ENCODE measurements around the gene ZRANB3.

Gene ZRANB3

GRCh38 chr2:135162786-135163185, 368.2 kb downstream of the ZRANB3 start:
- Histone ChIP-seq H3K4me2 (ENCODE audit: low read depth, low read length, poor library complexity, severe bottlenecking) (no peak overlapping the region), H3K27me3 (ENCODE audit: insufficient read depth, low read length, poor library complexity, severe bottlenecking) (no peaks in the 10 kb centered on the region), H4K20me1 (ENCODE audit: insufficient read depth, low read length, poor library complexity, severe bottlenecking) (no peaks in the 10 kb centered on the region), H3F3A (ENCODE audit: low read depth) (no peaks in the 10 kb centered on the region), H3K9me3 (ENCODE audit: insufficient read depth, low read depth, low read length) (no peaks in the 10 kb centered on the region), H3K36me3 (ENCODE audit: insufficient read depth, low read length) (peaks cover 59% of the 10 kb centered on the region; the same call in 1 of the 2 replicates), H3K9me2 (replicated peaks; ENCODE audit: low read depth, low read length) (no peaks in the 10 kb centered on the region), H3K79me2 (ENCODE audit: insufficient read depth, low read length) (no peaks in the 10 kb centered on the region), H3K9ac (ENCODE audit: low read depth, low read length, poor library complexity, severe bottlenecking) (no peak overlapping the region), H2AFZ (ENCODE audit: low read length) (no peak overlapping the region), H3K4me1 (ENCODE audit: insufficient read depth, low read length, poor library complexity, severe bottlenecking) (no peaks in the 10 kb centered on the region), H3K4me3 (ENCODE audit: low read length, poor library complexity, severe bottlenecking) (no peak overlapping the region)
- TF ChIP-seq EZH2phosphoT487 (IDR thresholded peaks at IDR 0.05; ENCODE audit: borderline replicate concordance): no peak
- TF ChIP-seq CTCF (conservative IDR thresholded peaks at IDR 0.05; ENCODE audit: low read length): no peak

GRCh38 chr2:135162377-135162776, 368.6 kb downstream of the ZRANB3 start:
- Histone ChIP-seq H3K4me2 (ENCODE audit: low read depth, low read length, poor library complexity, severe bottlenecking) (no peak overlapping the region), H3K9ac (ENCODE audit: low read depth, low read length, poor library complexity, severe bottlenecking) (no peak overlapping the region)

GRCh38 chr2:135159191-135159590, 371.8 kb downstream of the ZRANB3 start:
- Histone ChIP-seq H3K36me3 (ENCODE audit: insufficient read depth, low read length) (peaks cover 67% of the 10 kb centered on the region), H2AFZ (ENCODE audit: low read length) (no peak overlapping the region), H4K20me1 (ENCODE audit: insufficient read depth, low read length, poor library complexity, severe bottlenecking) (no peaks in the 10 kb centered on the region), H3K9me3 (ENCODE audit: insufficient read depth, low read depth, low read length) (no peaks in the 10 kb centered on the region), H3K4me2 (ENCODE audit: low read depth, low read length, poor library complexity, severe bottlenecking) (no peak overlapping the region), H3K4me3 (ENCODE audit: low read length, poor library complexity, severe bottlenecking) (no peak overlapping the region), H3K4me1 (ENCODE audit: insufficient read depth, low read length, poor library complexity, severe bottlenecking) (no peaks in the 10 kb centered on the region), H3K9me2 (replicated peaks; ENCODE audit: low read depth, low read length) (no peaks in the 10 kb centered on the region), H3K27me3 (ENCODE audit: insufficient read depth, low read length, poor library complexity, severe bottlenecking) (no peaks in the 10 kb centered on the region), H3K79me2 (ENCODE audit: insufficient read depth, low read length) (no peaks in the 10 kb centered on the region), H3F3A (ENCODE audit: low read depth) (no peaks in the 10 kb centered on the region), H3K9ac (ENCODE audit: low read depth, low read length, poor library complexity, severe bottlenecking) (no peak overlapping the region)
- no peak for TF ChIP-seq CTCF (conservative IDR thresholded peaks at IDR 0.05; ENCODE audit: low read length)
- TF ChIP-seq EZH2phosphoT487 (IDR thresholded peaks at IDR 0.05; ENCODE audit: borderline replicate concordance): no peak

More at GRCh38 chr2:135162377-135162776, 368.6 kb downstream of the ZRANB3 start:
- no peaks in the 10 kb centered on the region for H4K20me1 ChIP-seq (ENCODE audit: insufficient read depth, low read length, poor library complexity, severe bottlenecking)
- TF ChIP-seq CTCF (conservative IDR thresholded peaks at IDR 0.05; ENCODE audit: low read length): no peak
- no peak for TF ChIP-seq EZH2phosphoT487 (IDR thresholded peaks at IDR 0.05; ENCODE audit: borderline replicate concordance)
- H2AFZ ChIP-seq (ENCODE audit: low read length): no peak overlapping the region
- no peaks in the 10 kb centered on the region for H3F3A ChIP-seq (ENCODE audit: low read depth)
- H3K4me3 ChIP-seq (ENCODE audit: low read length, poor library complexity, severe bottlenecking): no peak overlapping the region
- H3K36me3 ChIP-seq (ENCODE audit: insufficient read depth, low read length): peaks cover 58% of the 10 kb centered on the region; the same call in 1 of the 2 replicates
- no peaks in the 10 kb centered on the region for H3K79me2 ChIP-seq (ENCODE audit: insufficient read depth, low read length)
- no peaks in the 10 kb centered on the region for H3K27me3 ChIP-seq (ENCODE audit: insufficient read depth, low read length, poor library complexity, severe bottlenecking)
- no peaks in the 10 kb centered on the region for H3K9me2 ChIP-seq (replicated peaks; ENCODE audit: low read depth, low read length)
- no peaks in the 10 kb centered on the region for H3K4me1 ChIP-seq (ENCODE audit: insufficient read depth, low read length, poor library complexity, severe bottlenecking)
- no peaks in the 10 kb centered on the region for H3K9me3 ChIP-seq (ENCODE audit: insufficient read depth, low read depth, low read length)
